HG03108 (cell line): ENCODE results near the gene FCMR.

ENCODE experiments used
- ATAC-seq: cut with Tn5 transposase; IDR thresholded peaks from one replicate; pipeline ENCODE4 v1.9.1; 2021; ENCODE audit warnings: moderate library complexity; ENCODE audit not compliant: unreplicated experiment

FCMR gene, protein sequence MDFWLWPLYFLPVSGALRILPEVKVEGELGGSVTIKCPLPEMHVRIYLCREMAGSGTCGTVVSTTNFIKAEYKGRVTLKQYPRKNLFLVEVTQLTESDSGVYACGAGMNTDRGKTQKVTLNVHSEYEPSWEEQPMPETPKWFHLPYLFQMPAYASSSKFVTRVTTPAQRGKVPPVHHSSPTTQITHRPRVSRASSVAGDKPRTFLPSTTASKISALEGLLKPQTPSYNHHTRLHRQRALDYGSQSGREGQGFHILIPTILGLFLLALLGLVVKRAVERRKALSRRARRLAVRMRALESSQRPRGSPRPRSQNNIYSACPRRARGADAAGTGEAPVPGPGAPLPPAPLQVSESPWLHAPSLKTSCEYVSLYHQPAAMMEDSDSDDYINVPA

DNA sequence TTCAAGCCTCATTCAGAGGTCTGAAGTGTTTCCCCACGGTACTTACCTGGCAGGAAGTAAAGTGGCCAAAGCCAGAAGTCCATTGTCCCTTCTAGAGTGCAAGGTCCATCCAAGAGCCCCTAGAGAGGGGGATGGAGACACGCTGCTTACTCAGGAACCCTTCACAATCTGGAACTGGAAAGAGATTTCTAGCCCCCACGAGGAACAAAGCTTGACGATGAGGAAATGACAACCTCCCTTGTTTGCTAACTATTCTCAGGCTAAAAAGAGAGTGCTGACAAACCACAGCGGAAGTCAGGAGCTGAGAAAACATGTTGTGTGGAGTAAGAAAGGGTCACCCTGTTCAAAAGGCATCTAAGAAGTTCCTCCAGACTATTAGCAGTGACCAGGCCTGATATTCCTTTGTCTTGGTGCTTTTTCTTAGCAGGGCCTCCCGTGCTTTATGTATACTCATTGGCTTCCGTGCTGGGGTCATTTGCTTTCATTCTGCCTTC is at the start of gene FCMR:
Gene FCMR, minus strand, starts transcription at position 170 of the 494 bp plus-strand sequence. Its CDS starts 87 bp downstream, at position 83.
- no peak for ATAC-seq

DNA sequence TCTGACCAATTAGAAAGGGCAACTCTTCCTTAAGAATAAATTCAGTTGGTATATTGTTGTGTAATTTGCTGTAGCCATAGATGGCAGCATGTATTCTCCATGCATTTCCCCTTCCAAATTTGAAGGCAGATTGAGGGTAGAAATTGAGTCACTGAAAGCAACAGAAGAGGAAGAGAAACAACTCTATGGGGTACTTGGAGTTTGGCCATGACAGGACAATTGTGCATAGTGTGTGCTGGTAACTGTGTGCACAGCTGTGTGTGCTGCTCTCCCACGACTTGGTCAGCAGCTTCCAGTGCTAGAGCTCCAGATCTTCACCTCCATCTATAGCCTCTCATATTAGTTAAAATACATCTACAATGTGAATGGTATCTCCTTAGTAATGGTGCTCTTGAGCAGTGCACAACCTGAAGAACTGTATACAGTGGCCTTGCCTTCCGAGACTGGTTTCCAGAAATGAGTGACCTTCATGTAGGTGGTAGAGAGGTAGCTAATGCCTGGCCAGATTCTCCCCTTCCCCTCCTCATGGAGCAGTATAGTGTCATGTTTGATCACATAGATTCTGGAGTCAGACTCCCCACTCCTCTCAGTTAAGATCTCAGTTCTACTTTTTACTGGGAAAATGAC is 49.4 kb upstream of the FCMR start:
- no peak for ATAC-seq

DNA sequence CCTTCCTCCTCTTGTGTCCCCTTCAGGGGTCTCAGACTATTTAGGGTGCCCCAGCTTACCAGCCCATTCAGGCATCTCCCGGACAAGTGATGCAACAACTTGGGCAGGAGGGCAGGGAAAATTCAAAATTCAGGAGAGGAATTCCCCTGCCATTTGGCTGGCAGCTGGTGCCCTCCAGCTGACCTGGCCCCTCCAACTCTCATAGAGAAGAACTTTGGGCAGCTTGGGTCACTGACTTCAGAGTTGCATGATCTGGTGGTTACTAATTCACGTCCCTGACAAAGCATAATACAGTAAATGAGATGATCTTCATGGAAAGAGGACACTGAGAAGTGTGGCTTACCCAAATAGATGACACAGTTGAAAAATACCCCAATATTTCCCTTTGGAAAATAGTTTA is 48.7 kb upstream of the FCMR start, which contains the start of gene FCAMR:
Gene FCAMR, minus strand, starts transcription at position 15 of the 400 bp plus-strand sequence. CDS start 335 bp downstream, outside the sequence.
- no peak for ATAC-seq

DNA sequence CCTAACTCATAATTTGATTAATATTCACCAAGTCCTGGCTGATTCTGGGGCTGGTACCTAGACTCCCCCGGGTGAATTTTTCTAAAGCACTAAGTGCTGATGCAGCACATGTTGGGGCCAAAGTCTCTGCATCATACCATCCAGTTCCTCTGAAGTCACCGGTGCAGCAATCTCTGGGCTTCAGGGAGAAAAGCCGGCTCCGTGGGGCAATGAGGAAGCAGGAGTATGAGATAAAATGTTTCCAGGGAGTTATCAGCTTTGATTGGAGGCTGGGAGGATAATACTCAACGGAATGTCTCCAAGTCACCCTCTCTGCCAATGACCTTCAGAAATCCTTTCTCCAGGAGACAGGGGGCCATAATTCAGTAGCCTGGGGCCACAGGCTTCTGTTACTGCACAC is 47.3 kb upstream of the FCMR start:
- ATAC-seq, result no peak

DNA sequence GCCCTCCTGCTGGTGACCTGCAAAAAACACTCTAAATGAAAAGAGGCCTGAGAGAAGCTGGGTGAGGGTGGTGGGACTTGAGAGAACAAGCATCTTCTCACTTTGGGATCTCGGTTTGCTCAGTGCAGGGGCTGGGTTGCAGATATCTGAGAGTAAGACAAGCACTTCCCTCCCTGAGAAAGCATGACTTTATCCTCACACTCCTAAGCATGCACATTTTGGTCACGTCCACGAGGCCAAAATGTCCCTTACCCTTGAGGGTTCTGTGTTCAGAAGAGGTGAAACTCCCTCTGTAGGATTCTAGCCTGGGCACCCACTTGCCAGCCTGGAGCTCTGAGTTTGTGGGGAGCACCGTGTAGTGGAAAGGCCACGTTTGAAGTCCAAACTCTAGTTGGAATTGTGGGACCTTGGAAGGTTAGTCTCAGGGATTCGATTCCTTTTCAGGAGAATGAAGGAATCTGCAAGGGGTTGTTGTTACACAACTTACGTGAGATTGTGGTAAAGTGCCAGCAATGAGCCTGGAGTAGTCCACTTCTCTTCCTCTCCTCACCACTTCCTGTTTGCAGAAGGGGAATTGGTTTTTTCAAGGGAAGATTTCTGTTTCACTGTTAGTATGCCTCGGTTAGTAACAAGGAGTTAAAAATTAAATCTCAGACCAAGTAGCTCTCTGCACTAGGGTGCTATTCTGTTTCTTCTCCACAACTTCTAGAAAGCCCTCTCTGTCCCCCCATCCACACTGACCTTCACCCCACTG is 45.5 kb upstream of the FCMR start:
- ATAC-seq, result peak; percentile 44

DNA sequence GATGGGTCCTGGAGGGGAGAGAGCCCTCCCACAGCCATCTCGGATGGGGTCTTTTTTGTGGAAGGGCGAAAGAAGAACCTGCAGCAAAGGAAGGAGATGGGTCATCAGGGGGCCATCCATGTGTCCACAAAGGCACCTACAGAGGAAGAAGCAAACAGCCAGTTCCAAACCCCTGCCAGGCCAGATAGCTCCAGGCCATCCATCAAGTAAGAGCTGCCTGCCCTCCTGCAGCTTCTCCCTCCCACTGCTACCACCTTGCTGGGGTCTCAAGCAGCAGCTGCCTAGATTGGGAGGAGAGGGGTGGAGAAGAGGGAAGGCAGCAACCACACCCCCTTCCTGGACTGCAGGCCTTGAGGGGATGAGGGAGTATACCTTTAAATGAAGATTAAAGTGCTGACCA is 44.0 kb upstream of the FCMR start:
- no peak for ATAC-seq

DNA sequence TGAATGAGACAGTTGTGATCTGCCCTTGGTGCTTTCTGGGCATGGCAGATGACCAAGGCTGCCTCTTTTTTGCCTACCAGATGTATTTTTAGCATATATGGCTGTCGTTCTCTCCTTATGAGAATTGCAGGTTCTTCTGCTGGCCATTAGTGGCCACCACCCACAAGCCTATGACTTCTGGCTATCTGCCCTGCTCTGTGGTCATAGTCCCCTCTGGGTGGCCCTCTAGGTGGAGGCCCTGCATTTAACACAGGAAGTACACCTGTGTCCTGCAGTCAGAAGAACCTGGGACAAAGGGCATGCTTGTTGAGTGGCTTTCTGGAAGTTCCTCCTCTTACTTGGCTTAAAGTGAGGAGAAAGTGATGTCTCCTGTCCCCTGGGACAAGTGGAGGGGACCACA is 42.0 kb upstream of the FCMR start:
- no peak for ATAC-seq

DNA sequence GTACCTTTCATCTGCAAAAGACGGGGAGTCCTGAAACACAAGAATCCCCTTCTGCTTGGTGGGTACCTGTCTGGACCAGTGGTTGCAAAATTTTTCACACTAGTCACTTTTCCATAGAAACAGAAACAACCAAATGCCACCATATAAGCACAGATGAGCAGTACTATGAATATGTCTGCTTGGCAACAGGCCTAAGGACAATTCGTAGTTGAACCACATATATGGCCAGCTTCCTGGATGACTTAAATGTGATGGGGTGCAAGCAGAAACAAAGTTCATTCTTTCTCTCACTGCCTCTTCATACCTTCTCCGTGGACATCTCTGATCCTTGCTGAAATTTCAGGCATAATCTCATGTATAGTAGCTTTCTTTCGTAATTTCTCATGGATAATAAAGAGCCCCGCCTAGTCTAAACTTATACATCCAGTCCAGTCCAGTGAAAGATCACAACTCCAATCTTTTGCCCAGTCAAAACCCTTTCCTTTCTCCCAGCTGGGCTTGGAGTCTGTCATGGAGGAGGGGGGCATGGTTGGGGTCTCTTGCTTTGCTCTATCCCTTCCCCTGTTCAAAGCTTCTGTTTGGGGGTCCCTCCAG is 41.5 kb upstream of the FCMR start:
- ATAC-seq, result no peak

DNA sequence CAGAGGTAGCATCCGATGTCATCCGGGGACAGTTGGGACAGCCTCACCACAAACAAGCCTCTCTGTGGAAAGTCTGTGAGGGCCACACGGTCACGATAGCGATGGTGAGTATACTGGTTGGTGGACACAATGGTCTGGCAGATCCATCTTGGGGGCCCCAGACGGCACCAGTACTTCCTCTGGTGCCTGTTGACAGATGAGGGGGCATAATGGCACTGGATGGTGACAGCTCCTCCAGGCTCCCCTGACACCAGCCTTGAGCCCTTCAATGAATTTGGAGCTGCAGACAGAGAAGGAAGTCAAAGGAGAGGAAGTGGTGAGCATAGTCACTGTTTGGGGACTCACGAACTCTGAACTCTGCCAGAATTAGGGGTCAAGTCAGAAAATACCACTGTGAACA is 40.5 kb upstream of the FCMR start:
- ATAC-seq, result no peak

DNA sequence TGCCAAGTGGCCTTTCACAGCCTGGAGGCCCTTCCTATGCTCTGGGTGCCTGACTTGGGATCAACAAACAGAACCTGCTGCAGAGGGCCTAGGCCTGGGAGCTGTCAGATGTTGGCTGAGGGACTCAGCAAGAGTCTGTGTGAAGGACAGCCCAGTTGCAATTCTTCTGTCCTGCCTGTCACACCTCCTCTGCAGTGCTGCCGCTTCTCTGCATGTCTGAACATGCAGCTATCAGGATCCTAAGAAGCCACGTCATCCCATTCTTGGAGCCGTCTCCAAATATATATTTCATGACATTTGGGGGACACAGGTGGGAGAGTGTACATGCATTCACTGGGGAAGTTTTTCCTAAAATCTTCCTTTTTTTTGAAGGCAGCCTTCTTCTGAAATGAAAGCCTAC is 39.9 kb upstream of the FCMR start:
- ATAC-seq, result no peak

DNA sequence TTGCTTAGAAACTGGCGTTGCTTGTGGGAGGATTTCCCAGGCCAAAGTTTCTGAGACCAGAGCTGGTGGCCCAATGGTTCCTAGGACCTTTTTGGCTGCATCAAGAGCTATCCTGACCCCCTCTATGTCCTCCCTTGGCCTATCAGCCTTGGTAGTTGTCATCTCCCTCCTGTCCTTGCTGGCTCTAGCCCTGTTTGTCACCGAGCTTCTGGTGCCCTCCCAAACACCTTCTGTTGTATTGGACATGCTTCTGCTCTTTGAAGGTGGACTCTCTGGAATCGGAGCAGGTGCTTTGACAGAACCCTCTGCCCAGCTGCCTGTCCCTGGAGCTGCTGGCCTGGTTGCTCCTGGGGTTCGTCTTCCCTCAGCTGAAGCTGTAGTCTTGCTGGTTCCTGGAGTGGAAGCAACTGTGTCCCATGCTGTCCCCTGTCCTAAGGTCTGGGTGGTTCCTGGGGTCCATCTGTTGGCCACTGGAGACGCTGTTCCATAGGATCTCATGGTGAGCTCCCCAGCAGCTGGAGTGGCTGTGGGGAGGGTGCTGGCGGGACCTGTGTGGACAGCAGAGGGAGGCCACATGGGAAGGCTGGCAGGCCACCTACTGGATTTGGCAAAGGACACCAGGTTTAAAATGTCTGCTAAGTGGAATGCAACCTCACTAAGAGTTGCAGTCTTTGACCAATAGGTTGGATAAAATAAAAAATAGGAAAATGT is 39.1 kb upstream of the FCMR start:
- ATAC-seq, result no peak

DNA sequence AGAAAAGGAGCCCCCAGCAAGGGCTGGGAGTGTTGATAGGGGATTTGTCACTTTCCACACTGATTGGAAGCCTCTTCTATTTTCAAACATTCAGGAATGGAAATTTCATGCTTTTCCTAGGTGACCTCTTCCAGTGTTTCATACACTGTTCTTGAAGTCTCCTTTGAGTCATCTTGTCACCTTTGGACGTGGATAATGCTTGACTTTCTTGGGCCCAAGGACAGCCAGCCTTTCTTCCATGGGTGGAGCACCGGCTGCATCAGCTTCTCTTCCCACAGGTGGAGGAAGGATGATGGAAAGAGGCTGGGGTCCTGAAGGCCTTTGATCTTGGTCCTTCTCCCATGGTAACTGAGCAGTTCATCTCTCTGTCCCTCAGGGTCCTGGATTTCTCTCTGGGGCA is 36.4 kb upstream of the FCMR start:
- no peak for ATAC-seq

DNA sequence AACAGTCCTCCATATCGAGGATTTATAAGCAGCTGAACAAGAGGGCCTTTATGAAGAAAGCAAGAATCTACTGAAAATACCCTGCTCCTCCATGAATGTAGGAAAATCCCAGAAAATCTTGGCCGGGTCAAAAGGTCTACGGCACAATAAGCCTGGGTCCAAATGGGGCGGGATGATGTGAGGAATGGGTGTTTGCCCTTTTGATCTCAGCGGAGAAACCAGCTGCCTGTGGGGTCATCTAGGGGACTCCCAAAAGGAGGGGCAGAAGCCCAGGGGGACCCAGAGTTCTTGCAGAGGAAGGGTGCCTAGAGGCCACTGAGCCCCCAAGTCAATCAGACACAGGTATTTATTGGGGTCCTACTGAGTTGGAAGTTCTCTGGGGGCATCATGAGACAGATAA is 35.9 kb upstream of the FCMR start:
- no peak for ATAC-seq

DNA sequence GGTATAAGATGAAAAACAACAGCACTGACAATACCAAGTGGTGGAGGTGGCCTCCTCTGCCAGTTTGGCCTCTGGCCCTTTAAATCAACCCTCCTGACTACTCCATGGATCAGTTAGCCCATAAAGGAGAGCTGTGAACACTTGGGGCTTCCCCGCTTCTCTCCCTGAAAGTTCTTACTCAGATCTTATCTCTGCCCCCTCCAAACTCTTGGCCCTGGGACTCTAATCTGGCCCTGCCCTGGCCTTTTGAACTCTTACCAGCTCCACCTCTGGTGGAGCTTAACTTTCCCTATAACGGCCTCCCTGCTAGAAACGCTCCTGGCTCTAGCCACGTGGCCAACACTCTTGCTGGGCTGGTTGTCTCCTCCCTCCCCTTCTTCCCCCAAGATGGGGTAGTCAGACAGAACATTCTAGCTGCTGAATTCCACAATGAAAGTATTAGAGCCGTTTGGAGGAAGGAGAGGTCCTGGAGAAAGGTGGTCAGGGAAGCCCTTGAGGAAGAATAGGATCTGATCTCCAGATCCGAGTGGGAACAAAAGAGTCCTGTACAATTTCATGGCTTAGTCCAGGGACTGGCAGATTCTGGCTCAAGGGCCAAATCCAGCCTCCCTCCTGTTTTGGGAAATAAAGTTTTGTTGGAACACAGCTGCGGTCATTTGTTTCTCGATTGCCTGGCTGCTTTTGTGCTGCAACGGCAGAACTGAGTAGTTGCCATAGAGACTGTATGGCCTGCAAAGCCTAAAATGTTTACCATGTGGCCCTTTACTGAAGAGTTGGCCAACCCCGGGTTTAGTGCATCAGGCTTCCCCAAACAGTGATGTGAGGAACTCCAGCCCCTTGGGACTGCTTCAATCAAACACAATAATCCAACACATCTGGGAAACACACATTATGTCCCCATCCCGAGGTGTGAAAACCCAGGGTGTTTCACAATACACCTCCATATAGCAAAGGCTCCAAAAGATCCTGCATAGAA is 34.0 kb upstream of the FCMR start:
- peak; percentile 31 for ATAC-seq

DNA sequence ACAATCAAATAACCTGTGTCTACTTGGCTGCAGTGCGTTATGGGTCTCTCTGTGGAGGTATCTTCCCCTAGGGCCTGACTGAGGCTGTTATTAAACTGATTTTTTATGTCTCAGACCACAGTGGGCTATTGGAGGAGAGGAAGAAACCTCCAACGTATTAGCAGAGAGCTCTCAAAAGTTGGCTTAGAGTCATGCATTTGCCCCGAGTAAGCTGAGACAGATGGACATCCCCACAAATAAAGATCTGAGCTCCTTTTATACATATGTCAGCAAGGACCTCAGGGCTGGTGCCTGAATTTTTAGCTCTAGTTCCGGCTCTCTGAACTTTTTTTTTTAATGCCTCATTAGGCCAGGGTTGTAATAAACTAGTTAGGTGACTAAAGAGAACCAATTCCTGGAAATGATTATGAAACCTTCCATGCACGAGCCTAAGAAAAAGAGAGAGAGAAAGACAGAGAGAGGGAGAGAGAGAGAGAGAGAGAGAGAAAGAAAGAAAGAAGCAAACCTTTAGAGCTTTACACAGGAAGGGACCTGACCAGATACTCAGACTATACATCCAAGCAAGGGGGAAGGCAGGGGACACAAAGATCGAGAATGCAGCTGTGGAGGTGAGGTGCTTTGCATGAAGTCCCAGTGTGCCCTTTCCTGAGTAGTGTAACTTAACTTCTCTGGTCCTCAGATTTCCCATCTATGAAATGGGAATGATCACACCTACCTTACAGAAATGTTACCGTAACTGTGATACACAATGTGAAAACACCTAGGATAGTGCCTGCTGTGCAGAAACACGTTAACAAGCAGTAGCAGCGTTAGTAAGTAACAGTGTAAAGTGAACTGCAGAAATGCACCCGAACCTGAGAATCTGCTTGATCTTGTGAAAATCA is 33.0 kb upstream of the FCMR start:
- no peak for ATAC-seq

DNA sequence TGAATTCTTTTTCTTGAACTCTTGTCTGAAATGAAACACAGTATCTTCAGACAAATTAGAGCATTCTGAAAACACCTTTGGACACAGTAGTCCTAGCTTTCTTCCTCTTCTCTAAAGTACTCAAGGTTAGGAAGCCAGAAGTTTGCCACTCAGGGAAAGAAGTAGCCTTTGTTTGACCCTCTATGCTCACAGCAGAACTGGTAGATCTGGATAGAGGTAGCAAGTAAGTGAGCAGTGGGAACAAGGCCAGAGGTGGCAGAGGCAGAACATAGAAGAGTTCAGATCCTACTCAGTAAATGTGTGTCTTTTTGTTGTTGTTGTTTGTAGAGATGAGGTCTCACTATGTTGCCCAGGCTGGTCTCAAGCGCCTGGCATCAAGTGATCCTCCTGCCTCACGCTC is 31.9 kb upstream of the FCMR start:
- no peak for ATAC-seq

DNA sequence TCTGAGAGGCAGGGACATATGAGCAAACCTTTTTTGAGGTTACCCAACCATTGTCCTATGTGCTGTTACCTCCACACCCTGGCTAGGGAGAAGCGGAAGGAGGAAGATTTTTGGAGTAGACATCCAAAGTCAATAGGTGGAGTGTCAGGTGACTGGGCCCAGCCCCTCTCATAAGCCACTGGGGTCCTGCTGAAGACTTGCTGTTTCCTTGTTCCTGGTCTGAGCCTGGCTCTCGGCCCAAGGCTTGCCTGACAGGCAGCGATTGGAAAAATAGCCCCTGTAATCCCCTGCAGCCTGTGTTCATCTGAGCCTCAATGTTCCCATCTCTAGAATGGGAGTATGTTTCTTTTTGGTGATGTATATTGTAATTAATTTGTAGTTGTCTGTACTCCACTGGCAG is 31.4 kb upstream of the FCMR start:
- no peak for ATAC-seq

DNA sequence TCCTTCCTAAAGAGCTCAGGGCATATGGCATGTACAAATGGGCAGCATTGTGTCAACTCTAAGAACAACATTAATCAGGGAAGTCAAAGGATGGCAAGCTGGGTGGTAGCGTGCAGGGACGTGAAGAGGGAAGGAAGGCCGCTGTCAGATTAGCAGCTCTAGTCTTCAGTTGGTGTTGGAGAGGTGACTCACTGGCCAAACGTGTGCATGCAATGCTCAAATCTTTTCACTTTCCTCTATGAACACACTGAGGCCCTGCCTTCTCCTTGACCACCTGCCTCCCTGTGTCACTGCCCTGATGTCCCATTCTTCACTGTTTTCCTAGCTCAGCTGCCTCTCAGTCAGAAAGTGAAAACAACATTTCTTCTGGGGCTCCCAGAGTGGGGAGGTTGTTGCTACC is 30.4 kb upstream of the FCMR start:
- no peak for ATAC-seq
